Stimulated activated CD4-positive, alpha-beta T cell treated with anti-CD3 and anti-CD28 coated beads, Interleukin-4, amount 100 ng/mL, for 48 hours (primary cell): ENCODE results near the gene CDHR1.
"Not testable (repeated sequence)": the region's sequence is repeated elsewhere in the genome, so short reads cannot be mapped to it uniquely, and the experiment has no call there.

Source experiments
- DNase-seq, 2 donors: peaks; one replicate each; pipeline ENCODE4 v3.0.0-alpha.2; 2020; ENCODE audit warnings: low read depth in 2 of 2

CDHR1 gene

GRCh38 chr10:84194424-84195043 lies at the start of gene CDHR1:
TSS of gene CDHR1 (plus strand) at chr10:84194537. CDS start at chr10:84194761, 224 bp downstream.
- DNase-seq = peak; percentile 11 to 36

- no peak for DNase-seq
Measured at GRCh38 chr10:84147347-84147746, 47.0 kb upstream of the CDHR1 start.

- DNase-seq = not testable (repeated sequence)
Measured at GRCh38 chr10:84148006-84148597, 46.2 kb upstream of the CDHR1 start.

- DNase-seq = no peak
Measured at GRCh38 chr10:84149854-84150253, 44.5 kb upstream of the CDHR1 start.

GRCh38 chr10:84152769-84153168 lies 41.6 kb upstream of the CDHR1 start:
- DNase-seq = no peak

- DNase-seq = no peak
Measured at GRCh38 chr10:84155521-84155920, 38.8 kb upstream of the CDHR1 start.

- no peak for DNase-seq
Measured at GRCh38 chr10:84156009-84156408, 38.3 kb upstream of the CDHR1 start.

GRCh38 chr10:84156768-84157167 lies 37.6 kb upstream of the CDHR1 start:
- peak in 1 of 2 donors; percentile 19 for DNase-seq

GRCh38 chr10:84158061-84158460 lies 36.3 kb upstream of the CDHR1 start:
- DNase-seq = no peak

GRCh38 chr10:84158550-84158949 lies 35.8 kb upstream of the CDHR1 start:
- DNase-seq = no peak

GRCh38 chr10:84159076-84159685 lies 35.2 kb upstream of the CDHR1 start:
- DNase-seq = no peak

- no peak for DNase-seq
Measured at GRCh38 chr10:84160663-84161362, 33.5 kb upstream of the CDHR1 start.

- no peak for DNase-seq
Measured at GRCh38 chr10:84163996-84164395, 30.3 kb upstream of the CDHR1 start.

- DNase-seq = no peak
Measured at GRCh38 chr10:84164442-84164841, 29.9 kb upstream of the CDHR1 start.

- DNase-seq = no peak
Measured at GRCh38 chr10:84166620-84167288, 27.6 kb upstream of the CDHR1 start.

- not testable (repeated sequence) for DNase-seq
Measured at GRCh38 chr10:84167289-84167653, 27.1 kb upstream of the CDHR1 start.

- not testable (repeated sequence) for DNase-seq
Measured at GRCh38 chr10:84168382-84168781, 26.0 kb upstream of the CDHR1 start.

GRCh38 chr10:84171237-84171636 lies 23.1 kb upstream of the CDHR1 start:
- DNase-seq = not testable (repeated sequence)

GRCh38 chr10:84171700-84172466 lies 22.5 kb upstream of the CDHR1 start:
- not testable (repeated sequence) for DNase-seq

- no peak for DNase-seq
Measured at GRCh38 chr10:84172467-84173356, 21.6 kb upstream of the CDHR1 start.
